ENCODE data around the gene GJA3.

DNA sequence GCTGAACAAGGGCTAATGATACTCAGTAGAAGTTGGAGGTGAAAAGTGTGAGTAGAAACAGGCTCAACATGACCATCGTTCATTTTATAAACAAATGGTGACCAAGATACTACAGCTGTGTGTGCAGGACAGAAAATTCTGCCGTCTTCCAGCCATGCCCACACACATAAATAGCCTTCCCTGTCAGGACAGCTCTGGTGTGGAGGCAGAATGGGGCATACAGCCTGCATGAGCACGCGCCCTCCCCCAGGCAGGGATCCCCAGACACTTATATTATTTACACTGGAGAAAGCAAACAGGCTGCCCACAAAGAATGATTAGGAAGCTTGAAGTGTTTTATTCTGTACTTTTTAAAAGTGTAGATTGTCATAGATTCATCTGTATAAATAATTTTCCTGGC is 20.4 kb downstream of the GJA3 start:
- no peak for TF ChIP-seq POLR2A (IDR thresholded peaks at IDR 0.05)
- TF ChIP-seq, protein P1, sequence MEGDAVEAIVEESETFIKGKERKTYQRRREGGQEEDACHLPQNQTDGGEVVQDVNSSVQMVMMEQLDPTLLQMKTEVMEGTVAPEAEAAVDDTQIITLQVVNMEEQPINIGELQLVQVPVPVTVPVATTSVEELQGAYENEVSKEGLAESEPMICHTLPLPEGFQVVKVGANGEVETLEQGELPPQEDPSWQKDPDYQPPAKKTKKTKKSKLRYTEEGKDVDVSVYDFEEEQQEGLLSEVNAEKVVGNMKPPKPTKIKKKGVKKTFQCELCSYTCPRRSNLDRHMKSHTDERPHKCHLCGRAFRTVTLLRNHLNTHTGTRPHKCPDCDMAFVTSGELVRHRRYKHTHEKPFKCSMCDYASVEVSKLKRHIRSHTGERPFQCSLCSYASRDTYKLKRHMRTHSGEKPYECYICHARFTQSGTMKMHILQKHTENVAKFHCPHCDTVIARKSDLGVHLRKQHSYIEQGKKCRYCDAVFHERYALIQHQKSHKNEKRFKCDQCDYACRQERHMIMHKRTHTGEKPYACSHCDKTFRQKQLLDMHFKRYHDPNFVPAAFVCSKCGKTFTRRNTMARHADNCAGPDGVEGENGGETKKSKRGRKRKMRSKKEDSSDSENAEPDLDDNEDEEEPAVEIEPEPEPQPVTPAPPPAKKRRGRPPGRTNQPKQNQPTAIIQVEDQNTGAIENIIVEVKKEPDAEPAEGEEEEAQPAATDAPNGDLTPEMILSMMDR (IDR thresholded peaks at IDR 0.05): no peak
